DMS 273 (cell line): ENCODE results near the gene STX18.
"Not testable (repeated sequence)": the region's sequence is repeated elsewhere in the genome, so short reads cannot be mapped to it uniquely, and the experiment has no call there.

Experiments
- DNase-seq: peaks from one replicate; lab custom pipeline; 2025; ENCODE audit not compliant: unreplicated experiment; lab: John Stamatoyannopoulos, UW

Gene STX18

DNA sequence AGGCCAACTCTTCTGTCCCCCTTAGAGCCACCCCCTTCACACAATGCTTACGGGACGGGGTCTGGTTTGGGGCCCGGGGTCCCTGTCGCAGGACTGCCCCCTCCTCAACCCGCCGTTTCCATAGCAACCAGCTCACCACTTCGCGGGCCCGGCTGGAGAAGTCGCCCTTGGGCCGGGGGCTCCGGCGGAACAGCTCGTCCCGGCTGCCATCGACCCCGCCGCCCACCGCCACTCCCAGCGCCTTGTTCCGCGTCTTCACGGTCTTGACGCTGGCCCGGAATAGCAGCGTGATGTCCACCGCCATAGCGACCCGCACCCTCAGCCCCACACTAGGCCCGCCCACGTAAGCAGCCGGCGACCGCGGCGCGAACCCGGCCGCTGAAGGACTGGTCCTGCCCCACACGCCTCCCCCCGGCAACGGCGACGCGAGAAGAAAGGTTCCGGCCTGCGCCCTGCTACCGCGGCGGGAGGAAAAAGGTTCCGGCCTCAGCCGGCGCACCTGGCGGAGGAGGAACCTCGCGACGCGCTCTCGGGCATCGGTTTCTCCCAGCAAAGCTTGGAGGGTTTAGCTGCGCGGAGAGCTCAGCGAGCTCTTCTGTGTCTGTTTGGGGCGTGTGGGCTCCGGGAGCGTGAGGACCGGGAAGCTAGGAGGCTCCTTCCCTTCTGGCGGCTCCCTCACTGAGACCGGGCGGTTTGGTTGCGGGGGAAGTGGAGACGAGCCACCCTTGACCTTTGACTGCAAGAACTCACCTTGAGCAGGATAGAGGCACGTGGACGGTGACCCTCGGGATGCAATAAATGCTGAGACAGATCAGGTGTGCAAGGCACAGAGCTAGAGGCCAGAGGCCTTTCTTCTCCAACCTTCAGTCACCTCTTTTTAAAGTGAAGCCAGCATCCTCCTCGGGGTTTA lies at the start of gene STX18:
TSS of gene STX18 (minus strand) at position 388 of the 910 bp plus-strand sequence. CDS start at position 304, 84 bp downstream.
- DNase-seq = peak; percentile 89

DNA sequence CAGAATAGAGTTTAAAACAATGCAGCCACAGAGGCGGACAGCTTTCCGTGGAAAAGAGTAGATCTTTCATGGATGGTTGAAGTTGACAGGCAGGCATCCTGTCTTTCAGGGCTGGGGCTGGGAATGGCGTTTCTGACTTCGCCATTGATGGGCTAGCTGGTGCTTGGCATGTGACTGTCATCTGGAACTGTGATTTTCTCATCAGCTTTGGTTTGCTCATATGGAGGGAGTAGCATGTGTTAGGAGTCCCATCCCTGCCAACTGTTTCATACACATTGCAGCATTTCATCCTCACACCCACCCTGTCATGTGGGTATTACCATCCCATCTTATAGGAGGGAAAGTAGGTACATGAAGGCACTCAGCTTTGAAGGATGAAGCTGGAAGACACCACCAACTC lies 49.2 kb upstream of the STX18 start:
- no peak for DNase-seq

DNA sequence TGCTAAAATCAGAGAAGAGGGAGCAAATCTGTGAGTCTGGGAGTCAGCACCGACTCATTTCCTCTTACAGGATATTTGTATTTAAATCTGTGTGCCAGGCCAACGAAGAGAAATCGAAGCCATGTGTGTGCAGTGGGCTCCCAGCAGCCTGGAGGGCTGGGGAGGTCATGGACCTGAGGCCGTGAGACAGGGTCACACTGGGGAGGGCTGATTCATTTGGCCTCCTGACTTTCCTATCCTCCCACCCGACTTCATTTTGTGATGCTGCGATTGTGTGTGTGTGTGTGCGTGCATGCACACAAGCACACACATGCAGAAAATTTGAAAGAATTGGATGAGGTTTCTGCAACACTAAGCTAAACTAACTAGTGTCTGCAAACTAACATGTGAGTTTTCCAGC lies 48.7 kb upstream of the STX18 start:
- no peak for DNase-seq

DNA sequence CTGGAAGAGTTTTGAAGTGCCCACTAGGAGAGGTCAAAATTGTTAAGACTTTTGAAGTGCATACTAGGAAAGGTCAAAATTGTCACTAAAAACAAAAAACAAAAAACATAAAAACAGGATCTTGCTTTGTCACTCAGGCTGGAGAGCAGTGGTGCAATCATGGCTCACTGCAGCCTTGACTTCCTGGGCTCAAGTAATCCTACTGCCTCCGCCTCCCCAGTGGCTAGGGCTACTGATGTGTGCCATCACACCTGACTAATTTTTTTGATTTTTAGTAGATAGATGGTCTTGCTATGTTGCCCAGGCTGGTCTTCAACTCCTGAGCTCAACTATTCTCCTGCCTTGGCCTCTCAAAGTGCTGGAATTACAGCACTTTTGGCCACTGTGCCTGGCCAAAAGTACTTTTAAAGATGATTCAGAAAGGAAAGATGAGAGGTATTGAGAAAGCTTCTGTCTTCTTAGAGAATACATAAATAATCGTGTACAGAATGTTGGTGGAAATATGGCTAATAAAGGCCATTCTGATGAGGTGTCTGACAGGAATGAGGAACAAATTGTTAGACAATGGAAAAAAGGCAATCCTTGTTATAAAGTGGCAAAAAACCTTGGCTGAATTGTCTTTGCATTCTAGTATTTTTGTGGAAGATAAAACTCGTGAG lies 43.3 kb upstream of the STX18 start:
- no peak for DNase-seq

DNA sequence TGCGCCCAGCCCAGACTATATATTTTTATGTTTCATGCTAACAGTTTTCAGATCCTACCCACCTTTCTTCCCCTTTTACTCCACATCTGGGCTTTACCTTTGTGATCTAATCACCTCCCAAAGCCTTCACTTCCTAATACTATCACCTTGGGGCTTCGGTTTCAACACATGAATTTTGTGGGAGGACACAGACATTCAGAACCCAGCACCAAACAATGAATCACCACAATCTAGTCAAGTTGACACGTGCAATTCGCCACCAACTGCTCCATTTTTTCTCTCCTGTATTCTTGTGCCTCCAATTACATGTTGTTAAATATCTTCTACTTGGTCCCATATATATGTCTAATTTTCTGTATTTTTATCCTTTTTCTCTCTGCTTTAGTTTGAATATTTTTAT lies 41.8 kb upstream of the STX18 start:
- DNase-seq = no peak

DNA sequence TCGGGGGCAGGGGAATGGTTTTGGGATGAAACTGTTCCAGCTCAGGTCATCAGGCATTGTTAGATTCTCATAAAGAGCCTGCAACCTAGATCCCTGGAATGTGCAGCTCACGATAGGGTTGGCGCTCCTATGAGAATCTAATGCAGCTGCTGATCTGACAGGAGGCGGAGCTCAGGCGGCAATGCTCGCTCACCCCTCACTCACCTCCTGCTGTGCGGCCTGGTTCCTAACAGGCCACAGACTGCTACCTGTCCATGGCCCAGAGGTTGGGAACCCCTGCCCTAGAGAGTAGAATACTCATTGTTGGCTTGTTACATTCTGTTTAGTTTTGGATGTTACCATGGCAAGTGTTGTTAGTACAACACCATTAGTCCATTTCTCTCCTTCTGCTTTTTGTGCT lies 40.8 kb upstream of the STX18 start:
- DNase-seq = no peak

DNA sequence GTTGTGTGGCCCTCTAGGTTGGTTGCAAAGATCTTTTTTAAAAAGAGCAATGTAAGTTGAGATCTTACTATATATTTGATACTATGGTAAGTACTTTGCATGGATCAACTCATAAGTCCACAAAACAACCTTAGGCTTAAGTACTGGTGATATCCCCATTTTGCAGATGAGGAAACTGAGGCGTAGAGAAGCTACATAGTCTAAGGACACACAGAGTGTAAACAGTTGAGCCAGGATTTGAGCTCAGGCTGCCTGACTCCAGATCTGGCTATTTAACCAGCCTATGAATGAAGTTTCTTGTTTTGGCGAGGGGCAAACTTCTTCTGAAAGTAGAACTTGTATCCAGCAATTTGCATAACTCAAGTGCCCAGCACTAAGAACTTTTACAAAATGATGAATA lies 38.6 kb upstream of the STX18 start:
- no peak for DNase-seq

DNA sequence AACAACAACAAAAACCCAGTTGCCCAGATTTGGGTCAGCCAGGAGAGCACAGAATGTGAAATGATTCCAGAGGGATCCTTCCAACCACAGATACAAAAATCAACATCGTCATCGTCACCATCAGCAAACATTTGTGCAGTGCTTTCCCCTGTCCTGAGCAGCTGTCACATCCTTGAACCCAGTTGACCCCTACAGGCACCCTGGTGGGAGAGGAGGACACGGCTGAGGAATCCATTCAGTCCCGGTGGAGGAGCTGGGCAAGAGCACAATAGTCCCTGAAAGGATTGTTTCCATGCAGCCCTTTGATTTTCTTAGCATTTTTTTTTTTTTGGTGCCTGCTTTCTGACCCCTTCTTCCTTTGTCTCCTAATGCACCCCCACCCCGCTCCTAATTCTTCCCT lies 37.1 kb upstream of the STX18 start:
- no peak for DNase-seq

DNA sequence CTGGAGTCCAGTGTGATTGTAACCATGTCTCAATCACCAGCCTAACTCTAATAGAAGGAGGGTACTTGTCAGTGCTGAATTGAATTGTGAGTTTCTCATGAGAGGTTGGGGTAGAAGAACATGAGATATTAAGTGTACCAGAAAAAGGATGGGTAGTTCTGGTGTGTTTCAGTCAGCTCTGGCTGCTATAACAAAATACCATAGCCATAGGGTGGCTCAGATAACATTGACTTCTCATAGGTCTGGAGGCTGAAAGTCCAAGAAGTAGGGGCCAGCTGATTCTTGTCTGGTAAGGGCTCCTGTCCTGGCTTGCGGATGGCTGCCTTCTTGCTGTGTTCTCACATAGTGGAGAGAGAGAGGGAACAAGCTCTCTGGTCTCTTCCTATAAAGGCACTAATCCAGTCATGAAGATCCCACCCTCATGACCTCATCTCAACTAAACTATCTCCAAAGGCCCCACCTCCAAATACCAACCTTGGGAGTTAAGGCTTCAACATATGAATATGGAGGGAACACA lies 35.6 kb upstream of the STX18 start:
- DNase-seq = no peak

DNA sequence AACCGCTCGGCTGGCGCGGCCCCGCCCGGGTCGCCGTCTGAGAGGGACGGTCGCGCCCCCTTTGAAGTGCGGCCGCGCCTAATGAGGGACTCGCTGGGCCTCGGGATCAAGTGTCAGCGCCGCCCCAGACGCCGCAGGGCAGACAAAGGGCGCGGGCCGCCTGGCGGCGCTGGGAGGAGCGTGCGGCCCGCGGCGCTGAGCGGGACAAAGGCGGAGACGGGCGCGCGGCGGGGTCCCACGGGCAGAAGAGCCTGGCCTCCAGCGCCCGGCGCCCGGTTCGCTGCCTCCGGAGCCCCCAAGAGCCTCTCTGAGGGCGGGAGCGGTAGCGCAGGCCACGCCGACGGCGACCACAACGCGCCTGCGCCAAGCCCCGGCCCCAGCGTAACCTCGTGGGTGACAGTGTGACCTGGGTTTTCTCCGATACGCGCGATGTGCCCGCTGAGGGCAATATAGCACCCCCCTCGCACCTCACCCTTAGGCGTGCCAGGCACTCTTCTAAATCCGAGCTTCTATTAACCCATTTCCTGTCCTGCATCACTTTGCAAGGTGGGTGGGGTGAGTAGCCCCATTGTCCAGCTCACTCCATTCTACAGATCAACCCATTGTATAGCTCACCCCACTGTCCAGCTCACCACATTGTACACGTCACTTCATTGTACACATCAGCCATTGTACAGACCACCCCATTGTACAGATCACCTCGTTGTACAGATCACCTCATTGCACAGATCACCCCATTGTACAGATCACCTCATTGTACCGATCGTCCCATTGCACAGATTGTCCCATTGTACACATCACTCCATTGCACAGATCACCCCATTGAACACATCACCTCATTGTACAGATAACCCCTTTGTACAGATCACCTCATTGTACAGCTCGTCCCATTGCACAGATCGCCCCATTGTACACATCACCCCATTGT lies 33.7 kb upstream of the STX18 start:
- DNase-seq = peak; percentile 73

DNA sequence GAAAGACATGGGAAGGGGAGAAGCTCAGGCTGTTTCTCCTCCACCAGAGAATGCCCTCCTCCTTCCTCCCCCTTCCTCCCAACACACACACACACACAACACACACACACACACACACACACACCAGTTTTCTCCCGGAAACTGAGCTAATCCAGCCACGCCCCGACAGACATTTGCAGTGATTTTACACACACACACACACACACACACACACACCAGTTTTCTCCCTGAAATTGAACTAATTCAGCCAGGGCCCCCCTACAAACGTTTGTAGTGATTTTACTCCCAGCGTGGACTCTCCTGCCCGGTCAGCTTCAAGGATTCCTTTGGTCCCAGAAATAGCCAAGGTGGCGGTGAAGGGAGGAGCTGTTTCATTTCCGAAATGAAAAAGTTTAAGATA lies 32.9 kb upstream of the STX18 start:
- peak; percentile 14 for DNase-seq

DNA sequence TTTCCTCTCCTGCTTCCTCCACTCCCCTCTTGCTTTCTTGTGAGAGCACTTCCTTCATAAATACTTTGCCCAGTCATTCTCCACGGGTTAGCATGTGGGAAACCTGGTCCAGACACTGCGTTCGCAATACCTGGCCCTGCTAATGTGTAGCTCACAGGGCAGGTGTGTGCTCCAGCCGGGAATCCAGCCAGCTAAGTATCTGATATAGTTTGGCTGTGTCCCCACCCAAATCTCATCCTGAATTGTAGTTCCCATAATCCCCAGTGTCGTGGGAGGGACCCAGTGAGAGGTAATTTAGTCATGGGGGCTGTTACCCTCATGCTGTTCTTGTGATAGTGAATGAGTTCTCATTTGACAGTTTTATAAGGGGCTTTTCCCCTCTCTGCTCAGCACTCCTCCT lies 32.2 kb upstream of the STX18 start:
- DNase-seq = no peak

DNA sequence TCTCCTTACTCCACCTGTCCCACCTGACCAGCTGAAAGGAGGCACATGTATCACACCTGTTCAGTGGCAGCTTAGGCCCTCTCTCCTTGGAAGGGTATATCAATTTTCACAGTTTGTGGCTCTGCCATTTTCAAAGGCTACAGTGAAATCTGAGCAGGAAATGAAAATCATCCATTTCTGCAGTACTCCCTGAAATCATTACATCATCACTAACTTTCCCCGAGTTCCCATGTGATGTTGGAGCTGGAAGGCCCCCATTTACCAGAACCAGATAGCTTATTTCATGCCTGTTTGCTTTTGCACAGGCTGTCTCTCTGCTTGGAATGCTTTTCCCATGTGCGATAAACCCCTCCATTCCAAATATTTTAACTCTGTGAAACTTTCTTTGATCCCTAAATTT lies 31.0 kb upstream of the STX18 start:
- DNase-seq = no peak

DNA sequence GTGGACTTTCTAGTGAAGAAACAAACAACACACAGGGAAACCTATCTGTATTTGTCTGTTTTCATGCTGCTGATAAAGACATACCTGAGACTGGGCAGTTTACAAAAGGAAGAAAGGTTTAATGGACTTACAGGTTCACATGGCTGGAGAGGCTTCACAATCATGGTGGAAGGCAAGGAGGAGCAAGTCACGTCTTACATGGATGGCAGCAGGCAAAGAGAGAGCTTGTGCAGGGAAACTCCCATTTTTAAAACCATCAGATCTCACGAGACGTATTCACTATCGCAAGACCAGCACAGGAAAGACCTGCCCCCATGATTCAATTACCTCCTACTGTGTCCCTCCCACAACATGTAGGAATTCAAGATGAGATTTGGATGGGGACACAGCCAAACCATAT lies 28.0 kb upstream of the STX18 start:
- not testable (repeated sequence) for DNase-seq

DNA sequence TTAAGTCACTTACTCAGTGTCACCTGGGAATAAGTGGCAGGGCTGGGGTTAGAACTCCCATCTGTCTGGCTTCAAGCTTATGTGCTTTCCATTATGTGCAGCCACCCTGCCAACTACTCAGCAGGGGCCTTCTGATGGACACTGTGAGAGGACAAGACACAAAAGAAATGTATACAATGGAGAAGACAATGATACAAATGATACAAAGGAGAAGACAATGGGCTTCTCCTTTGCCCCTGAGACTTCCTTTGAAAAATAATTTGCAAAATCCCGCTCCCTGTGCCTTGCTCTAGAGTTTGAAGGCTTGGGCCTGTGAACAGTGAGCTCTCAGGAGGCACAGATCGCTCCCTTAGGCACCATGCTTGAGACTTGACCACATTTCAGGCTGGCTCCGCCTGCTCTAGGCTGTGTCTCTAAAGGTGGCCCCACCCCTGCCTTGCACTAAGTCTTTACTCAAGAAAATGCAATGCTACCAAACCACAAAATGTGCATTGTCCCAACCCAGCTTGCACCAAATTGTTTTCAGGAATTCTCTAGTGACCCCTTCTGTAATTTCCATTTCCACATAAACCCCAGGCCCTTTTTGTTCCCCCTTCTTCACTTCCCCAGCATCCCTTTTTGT lies 27.1 kb upstream of the STX18 start:
- DNase-seq = no peak

DNA sequence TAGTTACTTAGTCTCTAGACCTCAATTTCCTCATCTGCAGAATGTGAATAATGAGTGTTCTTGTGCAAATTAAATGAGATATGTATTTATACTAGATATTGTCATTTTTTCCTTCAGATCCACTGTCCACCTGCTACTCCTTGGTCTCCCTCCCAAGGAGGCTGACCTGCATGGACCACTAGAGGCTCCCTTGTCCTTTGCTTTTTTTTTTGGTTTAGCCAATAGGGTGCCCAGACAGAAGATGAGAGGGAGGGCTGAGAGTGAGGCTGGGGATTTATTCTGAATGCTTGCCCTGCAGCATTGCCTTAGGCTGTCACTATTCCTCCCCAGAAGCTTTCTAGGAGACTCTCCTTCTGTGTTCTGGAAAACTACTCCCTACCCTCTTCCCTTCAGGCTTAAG lies 24.5 kb upstream of the STX18 start:
- DNase-seq = not testable (repeated sequence)

DNA sequence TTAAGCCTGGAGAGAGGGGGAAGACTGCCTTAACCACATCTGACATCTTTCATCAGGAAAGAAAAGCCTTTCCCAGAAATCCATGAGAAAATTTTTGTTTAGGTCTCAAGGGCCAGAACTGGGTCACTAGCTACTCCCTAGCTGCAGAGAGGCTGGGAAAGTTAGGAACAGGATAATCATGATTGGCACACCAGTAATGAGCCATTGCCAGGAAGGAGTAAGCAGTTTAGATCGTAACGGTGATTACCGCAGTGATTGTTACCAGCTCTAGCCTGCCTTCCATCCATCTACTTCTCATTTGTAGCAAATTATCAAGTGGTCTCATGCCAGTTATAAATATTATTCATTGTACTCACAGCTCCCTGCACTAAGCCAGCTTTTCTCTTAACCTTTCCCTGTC lies 22.7 kb upstream of the STX18 start:
- no peak for DNase-seq

DNA sequence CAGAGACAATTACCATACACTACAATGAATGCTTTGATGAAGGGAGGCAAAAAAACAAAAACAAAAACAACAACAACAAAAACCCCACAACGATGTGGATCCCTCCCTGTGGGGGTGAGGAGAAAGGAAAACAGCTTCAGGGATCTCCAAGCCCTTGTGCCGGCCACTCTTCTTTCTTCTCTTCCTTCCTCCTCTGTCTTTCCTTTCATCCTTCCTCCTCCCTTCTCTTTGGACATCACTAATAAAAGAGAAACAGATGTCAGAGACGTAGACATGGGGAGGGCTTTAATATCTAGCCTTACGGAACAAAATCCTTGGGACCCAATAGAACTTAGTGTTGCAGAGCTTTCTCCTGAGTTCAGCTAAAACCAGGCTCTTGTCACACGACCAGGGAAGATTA lies 18.8 kb upstream of the STX18 start:
- DNase-seq = no peak

DNA sequence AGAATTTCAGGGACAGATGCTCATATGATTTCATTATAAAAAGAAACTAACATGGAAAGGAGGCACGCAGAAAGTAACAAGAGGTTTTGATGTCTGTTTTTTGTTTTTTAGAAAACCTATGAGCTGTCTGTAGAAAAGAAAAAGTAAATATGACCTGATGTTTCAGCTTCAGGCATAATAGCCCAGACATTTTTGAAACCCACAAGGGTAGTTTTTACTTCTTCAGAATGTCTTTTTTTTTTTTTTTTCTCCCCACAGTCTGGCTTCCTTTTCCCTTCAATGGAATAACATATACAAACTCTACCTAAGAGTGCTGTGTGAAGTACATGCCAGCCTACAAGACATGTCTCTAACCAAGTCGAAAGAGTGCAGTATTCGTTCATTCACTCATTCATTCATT lies 18.3 kb upstream of the STX18 start:
- no peak for DNase-seq

DNA sequence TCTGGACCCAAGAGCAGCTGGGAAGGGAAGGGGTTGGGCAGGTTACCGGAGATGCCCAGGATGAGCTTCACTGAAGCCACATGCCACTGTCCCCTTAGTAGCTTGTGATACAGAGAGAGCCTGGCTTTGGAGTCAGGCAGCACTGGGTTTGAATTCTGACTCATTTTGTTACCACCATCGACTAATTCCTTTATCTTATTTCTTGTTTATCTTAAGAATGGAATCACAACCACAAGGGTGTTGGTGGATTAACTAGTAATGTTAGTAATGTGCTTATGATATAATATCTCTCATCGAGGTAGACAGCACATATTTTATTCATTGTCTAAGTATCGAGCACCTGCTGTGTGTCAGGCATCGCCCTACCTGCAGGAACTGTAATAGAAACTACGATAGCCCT lies 17.7 kb upstream of the STX18 start:
- DNase-seq = no peak

DNA sequence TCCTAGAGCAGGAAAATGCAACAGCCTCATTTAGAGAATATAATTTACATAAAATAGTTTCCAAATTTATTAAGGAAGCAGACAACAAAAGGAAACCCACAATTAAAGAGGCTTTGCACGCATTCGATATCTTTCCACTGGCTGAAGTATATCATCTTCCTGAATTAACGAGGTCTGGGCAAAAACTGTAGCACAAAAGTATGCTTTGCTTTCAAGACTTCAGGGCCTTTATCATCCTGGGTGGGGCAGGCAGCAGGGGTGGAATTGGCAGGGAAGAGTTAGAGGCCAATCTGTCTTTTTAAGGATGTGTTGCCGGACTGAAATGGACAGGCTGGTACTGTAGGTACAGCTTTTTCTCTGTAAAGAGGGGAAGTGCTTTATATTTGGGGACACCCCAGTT lies 17.0 kb upstream of the STX18 start:
- DNase-seq = no peak
